CD4-positive, alpha-beta T cell treated with Interleukin-15 for 1 hour (primary cell): ENCODE data around the gene CHODL.

ENCODE experiments used
- DNase-seq: peaks from one replicate; pipeline ENCODE4 v3.0.0-alpha.2; 2020

Gene CHODL

GRCh38 chr21:18294100-18294499 lies 49.5 kb downstream of the CHODL start:
- DNase-seq = no peak

GRCh38 chr21:18298228-18298627 lies 53.6 kb downstream of the CHODL start:
- no peak for DNase-seq
